Glomerular visceral epithelial cell (primary cell): ENCODE data around the gene BRPF3.

ENCODE experiments used
- DNase-seq: peaks from one replicate; pipeline ENCODE4 v3.0.0-alpha.2; 2016; ENCODE audit errors: extremely low spot score

Gene BRPF3

DNA sequence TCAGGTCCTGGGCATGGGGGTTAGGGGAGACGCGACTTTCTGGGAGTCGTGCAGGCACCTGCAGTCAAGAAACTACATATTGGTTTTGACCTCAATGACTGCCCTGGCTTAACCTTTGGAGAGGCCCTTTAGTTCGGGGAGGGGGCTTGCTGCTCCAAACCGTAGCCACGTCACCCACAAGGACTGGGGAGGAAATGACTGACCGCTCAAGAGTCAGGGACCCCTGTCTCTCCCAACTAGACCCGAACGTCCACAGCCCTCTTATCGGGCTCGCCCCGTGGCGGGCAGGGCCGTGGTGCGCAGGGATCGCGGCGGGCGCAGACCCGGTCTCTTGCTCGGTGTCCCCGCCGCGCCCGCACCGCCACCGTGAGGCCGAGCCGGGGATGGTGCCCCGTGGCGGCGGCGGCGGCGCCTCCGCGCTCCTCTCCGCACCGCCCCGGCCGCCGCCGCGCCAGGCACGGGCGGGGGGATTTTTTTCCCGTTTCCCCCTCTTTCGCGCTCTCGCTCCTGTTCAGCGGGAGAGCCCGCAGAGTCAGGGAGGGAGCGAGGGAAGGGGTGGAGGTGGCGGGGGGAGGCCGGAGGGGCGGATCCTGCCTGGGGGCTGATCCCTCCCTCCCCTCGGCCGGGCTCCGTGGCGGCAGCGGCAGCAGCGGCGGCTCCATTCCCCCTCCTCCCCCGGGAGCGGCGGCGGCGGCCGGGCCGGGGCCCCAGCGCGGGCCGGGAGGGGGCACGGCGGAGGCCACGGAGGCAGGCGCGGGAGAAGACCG lies at the start of gene BRPF3:
TSS of gene BRPF3 (plus strand) at position 632 of the 767 bp plus-strand sequence. CDS start 3,579 bp downstream, outside the sequence.
- peak; percentile 84 for DNase-seq

GRCh38 chr6:36147294-36147693 lies 49.2 kb upstream of the BRPF3 start:
- DNase-seq: no peak

- no peak for DNase-seq
These were observed 47.1 kb upstream of the BRPF3 start for GRCh38 chr6:36149476-36149875.

DNA sequence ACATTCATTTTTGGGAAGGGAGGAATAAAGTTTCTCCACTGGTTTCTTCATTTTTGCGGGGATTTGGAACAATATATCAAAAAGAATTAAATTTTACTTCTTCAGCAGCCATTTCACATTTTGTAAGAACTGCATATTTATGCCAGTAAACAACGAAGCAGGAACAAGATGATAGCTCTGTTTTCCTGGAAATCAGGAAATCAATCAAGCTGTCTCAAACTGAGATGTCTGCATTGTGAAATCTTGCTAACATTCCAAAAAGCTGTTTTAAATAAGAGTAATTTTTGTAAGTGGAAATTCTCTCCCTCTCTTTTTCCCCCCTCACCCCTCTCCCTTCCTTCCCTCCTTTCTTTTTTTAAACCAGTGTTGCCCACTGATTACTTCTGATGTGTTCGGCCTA lies 46.3 kb upstream of the BRPF3 start:
- DNase-seq: no peak

DNA sequence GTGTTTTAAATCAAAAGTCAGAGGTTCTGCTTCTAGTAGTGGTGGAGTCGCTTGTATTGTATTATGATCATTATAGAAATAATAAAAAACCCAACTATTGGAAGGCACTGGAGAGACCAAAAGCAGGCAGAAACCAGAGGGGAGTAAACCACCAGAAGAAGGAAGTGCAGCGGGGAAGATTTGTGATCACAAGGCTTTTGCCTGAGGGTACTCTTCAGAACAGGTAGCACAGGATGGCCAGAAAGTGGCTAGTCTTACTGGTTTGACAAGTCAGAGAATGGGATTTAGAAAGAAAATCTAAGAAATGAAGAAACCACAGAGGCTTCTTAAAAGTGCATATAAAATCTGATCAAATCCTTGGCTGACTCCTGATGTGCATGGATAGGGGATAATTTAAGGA lies 42.3 kb upstream of the BRPF3 start:
- no peak for DNase-seq

GRCh38 chr6:36155662-36156061 lies 40.9 kb upstream of the BRPF3 start:
- no peak for DNase-seq

GRCh38 chr6:36160147-36160760 lies 36.3 kb upstream of the BRPF3 start:
- DNase-seq: peak; percentile 50

DNA sequence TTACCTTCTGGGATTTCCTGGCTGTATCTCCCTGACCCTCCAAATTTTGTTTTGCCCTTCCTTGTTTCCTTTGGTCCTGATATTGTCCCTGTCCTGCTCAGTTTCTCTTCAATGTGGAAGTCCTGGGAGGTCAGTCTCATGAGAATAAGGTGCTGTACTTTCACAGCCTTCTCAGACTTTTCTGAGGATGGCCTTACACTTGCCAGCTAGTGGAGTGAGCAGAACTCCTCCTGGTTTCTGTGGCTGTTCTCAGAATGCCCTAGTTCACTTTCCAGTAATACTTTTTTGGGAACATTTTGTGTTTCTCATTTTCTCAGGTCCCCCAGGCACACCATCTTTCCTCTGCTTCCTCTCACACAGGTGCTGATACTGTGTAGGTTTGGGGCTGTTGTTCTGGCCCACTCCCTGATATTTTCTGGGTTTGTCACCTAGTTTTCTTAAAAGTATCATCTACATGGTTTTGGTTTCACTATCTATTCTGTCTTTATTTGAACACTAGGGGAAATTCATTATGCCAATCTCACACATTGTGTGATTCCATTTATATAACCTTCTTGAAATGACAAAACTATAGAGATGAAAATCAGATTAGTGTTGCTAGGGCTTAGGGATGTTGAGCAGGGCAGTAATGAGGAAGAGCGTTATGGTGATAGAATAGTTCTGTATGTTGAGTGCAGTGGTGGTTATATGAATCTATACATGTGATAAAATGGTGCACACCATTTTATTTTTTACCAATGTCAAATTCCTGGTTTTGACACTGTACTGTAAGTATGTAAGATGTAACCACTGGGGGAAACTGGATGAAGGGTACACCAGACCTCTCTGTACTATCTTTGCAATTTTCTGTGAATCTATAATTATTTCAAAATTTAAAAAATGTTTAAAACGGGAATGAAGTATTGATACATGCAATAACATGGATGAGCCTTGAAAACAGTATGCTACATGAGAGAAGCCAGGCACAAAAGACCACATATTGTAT lies 27.2 kb upstream of the BRPF3 start:
- DNase-seq: no peak

DNA sequence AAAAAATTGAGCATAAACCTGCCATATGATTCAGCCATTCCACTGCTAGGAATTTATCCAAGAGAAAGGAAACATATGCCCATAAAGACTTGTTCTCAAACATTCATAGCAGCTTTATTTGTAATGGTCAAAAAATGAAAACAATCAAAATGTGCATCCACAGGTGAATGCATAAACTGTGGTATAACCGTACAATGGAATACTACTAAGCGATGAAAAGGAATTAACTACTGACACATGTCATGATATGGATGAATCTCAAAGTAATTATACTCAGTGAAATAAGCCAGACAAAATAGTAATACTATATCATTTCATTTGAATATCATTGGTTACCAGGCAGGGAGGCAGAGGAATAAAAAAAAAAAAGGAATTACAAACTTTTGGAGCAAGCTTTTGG lies 25.8 kb upstream of the BRPF3 start:
- no peak for DNase-seq

- DNase-seq: no peak
These were observed 25.0 kb upstream of the BRPF3 start for GRCh38 chr6:36171573-36171972.

GRCh38 chr6:36177166-36177565 lies 19.4 kb upstream of the BRPF3 start:
- DNase-seq: peak; percentile 51

DNA sequence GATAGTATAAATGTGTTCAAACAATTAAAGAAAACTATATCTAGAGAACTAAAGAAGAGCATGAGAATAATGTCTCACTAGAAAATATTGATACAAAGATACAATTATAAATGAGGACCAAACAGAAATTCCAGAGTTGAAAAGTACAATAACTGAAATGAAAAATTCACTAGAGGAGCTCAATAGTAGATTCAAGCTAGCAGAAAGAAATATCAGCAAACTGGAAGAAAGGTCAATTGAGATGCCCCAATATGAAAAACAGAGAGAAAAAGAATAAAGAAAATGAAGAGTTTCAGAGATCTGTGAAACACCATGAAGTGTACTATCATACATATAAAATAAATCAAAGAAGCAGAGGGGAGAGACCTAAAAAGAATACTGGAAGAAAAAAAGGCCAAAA lies 18.0 kb upstream of the BRPF3 start:
- DNase-seq: no peak

- no peak for DNase-seq
These were observed 16.4 kb upstream of the BRPF3 start for GRCh38 chr6:36180126-36180525.

DNA sequence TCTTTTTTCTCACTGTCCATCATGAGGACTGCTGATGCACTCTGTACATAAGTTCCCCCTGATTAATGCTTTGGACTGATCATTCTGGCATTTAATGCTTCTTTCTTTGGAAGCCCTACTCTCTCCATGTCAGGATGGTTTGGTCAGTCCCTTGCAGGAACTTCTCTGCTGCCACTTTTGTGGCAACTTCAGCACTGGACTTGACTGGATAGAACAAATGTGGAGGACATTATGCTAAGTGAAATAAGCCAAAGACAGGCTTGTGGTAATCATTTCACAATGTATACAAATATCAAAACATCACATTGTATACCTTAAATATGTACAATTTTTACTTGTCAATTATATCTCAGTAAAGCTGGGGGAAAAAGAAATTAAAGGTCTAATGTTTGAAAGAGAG lies 12.2 kb upstream of the BRPF3 start:
- no peak for DNase-seq

DNA sequence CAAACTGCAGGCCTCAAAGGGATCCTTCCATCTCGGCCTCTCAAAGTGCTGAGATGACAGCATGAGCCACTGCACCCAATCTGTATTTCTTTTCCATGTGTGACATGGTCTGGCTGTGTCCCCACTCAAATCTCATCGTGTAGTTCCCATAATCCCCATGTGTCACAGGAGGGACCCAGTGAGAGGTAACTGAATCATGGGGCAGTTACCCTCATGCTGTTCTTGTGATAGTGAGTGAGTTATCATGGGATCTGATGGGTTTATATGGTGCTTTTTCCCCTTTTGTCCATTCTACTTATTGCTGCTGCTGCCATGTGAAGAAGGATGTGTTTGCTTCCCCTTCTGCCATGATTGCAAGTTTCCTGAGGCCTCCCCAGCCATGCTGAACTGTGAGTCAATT lies 10.3 kb upstream of the BRPF3 start:
- no peak for DNase-seq

- DNase-seq: no peak
These were observed 9.1 kb upstream of the BRPF3 start for GRCh38 chr6:36187446-36187845.

- no peak for DNase-seq
These were observed 952 bp upstream of the BRPF3 start for GRCh38 chr6:36195471-36196112.

DNA sequence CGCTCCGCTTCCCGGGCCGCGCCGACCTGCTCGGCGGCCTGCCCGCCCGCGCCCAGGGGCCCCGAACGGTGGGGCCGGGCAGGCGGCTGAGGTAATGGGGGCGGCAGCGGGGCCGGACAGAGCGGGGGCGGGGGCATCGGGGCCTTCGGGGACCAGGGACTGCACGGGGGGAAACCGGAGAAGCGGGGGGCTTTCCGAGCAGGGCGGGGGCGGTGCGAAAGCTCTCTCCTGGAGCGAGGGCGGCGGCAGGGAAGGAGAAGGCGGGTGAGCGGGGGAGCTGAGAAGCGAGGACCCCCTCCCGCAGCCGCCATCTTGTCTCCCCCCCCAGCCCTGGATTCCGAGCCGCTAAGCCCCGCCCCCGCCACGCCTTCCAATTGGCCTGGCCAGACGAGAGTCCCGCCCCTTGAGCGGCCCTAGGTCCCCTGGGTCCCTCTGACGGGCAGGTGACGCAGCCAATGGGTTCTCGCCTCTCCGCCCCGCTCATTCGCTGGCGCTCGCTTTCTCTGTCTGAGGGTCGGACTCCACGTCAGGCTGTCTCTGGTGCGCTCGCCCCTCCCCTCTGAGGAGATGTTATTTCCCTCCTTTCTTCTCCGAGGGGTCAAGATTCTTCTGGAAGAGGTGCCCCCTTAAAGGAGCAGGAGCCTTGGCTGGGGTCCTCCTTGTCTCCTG lies 470 bp downstream of the BRPF3 start:
- DNase-seq: peak; percentile 99

DNA sequence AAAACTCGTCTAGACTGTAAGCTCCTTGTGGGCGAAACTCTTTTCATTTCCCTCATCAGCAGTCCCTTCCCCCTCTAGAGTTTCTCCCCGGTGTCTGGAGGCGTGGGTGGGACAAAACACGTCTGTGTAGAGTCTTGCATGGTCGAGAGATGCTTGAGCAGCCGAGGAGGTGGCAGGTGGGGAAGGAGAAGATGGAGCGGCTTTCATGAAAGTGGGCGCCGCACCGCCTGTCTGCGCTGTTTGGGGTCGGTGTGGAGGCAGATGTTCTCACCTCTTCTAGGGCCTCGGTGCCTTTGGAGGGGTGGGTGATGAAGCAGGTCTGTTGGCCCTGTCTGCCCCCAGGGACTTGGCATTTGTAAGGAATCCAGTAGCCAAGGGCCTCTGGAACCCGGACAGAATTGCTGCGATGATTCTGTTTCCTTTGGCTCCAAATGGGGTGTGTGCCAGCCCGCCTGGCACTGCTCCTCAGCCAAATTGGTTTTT lies 1.2 kb downstream of the BRPF3 start:
- no peak for DNase-seq

- no peak for DNase-seq
These were observed 2.4 kb downstream of the BRPF3 start for GRCh38 chr6:36198986-36199385.
